22Rv1 (cell line): ENCODE data around the gene PPP1R3D.

Experiments
- H3K27ac ChIP-seq: fragments of 450-650 bp; 2 replicates; pipeline ENCODE4 v1.5.1; 2017
- CTCF ChIP-seq: fragments of 450-650 bp; IDR thresholded peaks from 2 replicates; pipeline ENCODE4 v1.5.1; 2017; ENCODE audit warnings: mild to moderate bottlenecking
- ZFX ChIP-seq: fragments of 450-650 bp; IDR thresholded peaks from 2 replicates; pipeline ENCODE4 v1.6.1; 2017; ENCODE audit warnings: antibody characterized with exemption, borderline replicate concordance

Gene PPP1R3D

GRCh38 chr20:59925359-59925758 is 14.7 kb downstream of the PPP1R3D start:
- peak overlapping the region; percentile 60 for H3K27ac ChIP-seq
- TF ChIP-seq CTCF = no peak
- TF ChIP-seq ZFX = no peak

GRCh38 chr20:59923514-59923913 is 16.6 kb downstream of the PPP1R3D start:
- H3K27ac ChIP-seq = no peak overlapping the region
- TF ChIP-seq CTCF (no peak), ZFX (no peak)

- no peak for TF ChIP-seq ZFX
- TF ChIP-seq CTCF = no peak
- H3K27ac ChIP-seq = no peak overlapping the region
Measured at GRCh38 chr20:59920944-59921343, 19.2 kb downstream of the PPP1R3D start.

- no peak overlapping the region for H3K27ac ChIP-seq
- TF ChIP-seq CTCF (no peak), ZFX (no peak)
Measured at GRCh38 chr20:59912609-59913008, 27.5 kb downstream of the PPP1R3D start.

- no peak overlapping the region for H3K27ac ChIP-seq
- no peak for TF ChIP-seq ZFX
- no peak for TF ChIP-seq CTCF
Measured at GRCh38 chr20:59911041-59911440, 29.1 kb downstream of the PPP1R3D start.

GRCh38 chr20:59908855-59909254 is 31.2 kb downstream of the PPP1R3D start:
- no peak overlapping the region for H3K27ac ChIP-seq
- TF ChIP-seq ZFX (no peak), CTCF (no peak)

- H3K27ac ChIP-seq = no peak overlapping the region
- TF ChIP-seq CTCF (no peak), ZFX (no peak)
Measured at GRCh38 chr20:59903621-59904020, 36.5 kb downstream of the PPP1R3D start.
